Pancreas (tissue), 10 donors: Measurements from ENCODE around the gene KDM4D. TPM values are rescaled to one million over a fixed set of nuclear protein-coding genes. Genes with fewer than 3 reads are reported as not detected.
"Not testable (repeated sequence)": the region's sequence is repeated elsewhere in the genome, so short reads cannot be mapped to it uniquely, and the experiment has no call there.

Experiments
- ATAC-seq, 4 donors: fragments of 200-7000 bp; cut with Tn5 transposase; one replicate each; pipeline versions ENCODE4 v1.8.0 to v1.9.1; 2020; ENCODE audit warnings: mild to moderate bottlenecking in 4 of 4, moderate library complexity in 4 of 4
- DNase-seq, 6 donors: peaks; one replicate each; pipeline ENCODE4 v3.0.0-alpha.2; 2020
- FAIRE-seq: peaks from 2 replicates; lab custom pipeline; 2012; peaks lifted over from hg19 to GRCh38; lab: Jason Lieb, UNC
- H3K27ac ChIP-seq, 4 donors: fragments of 200-600 bp; sonication (generic); 1 replicate in 3 of 4; 2 replicates in 1 of 4; pipeline versions ENCODE4 v1.5.0 to v1.8.0; 2020
- H3K27me3 ChIP-seq, 4 donors: fragments of 200-600 bp; one replicate each; pipeline ENCODE4 v1.8.0; 2021
- H3K36me3 ChIP-seq, 3 donors: fragments of 200-600 bp; sonication (generic) in 1 of 3; one replicate each; pipeline versions ENCODE4 v1.5.0 to v1.8.0; 2020 to 2021
- H3K4me1 ChIP-seq, 3 donors: fragments of 200-600 bp; one replicate each; pipeline ENCODE4 v1.8.0; 2021
- H3K4me3 ChIP-seq, 4 donors: fragments of 200-600 bp; sonication (generic) in 2 of 4; one replicate each; pipeline versions ENCODE4 v1.5.0 to v1.8.0; 2020 to 2021
- H3K9me3 ChIP-seq, 4 donors: fragments of 200-600 bp; one replicate each; pipeline ENCODE4 v1.8.0; 2021
- WGBS, 2 donors: extraction: QIAGEN DNeasy Blood & Tissue Kit; methylation state at CpG; one replicate each; pipeline ENCODE4 v1.1.7; 2013; 5-methylcytosine and 5-hydroxymethylcytosine counted together
- intact Hi-C, 3 donors: fragments of 100-400 bp; cut with DNase I; formaldehyde crosslinking; loops; one replicate each; pipeline versions ENCODE4 v1.11.1 to v1.14.2; 2022
- polyA plus RNA-seq, 2 donors: library from polyadenylated mRNA; stranded (reverse); fragments of 200-250 nt; gene quantifications; one replicate each; pipeline ENCODE4 v1.2.3, GENCODE V29; 2013
- total RNA-seq, 6 donors: library from RNA; stranded (reverse); fragmentation: NEBNext Ultra II Directional in 4 of 6; extraction: Animal tissue kit (Norgen Biotek cat#: 25700) in 4 of 6; gene quantifications; one replicate each; pipeline versions ENCODE4 v1.2.1 to v1.2.4, GENCODE V29; 2021 to 2023
- TF ChIP-seq, protein P1 (sequence below), 4 donors: fragments of 200-600 bp; sonication (generic) in 3 of 4; IDR thresholded peaks; one replicate each; pipeline versions ENCODE4 v1.5.0 to v1.8.0; 2021; ENCODE audit warnings: antibody characterized with exemption in 4 of 4
- donor health status: healthy with polysubstance abuse.
- donor health status: DM: no; HTN: no; CAD: no; lungs with moderate emphysema.
- donor health status: DM: no; HTN: no; CAD: no.
- donor health status: control.
- donor health status: control.
- donor health status: Bipolar disorder and iron deficiency.
- donor health status: DM: yes; HTN: yes; CAD: no.
- donor health status: DM: no; HTN: no; CAD: no.
- donor health status: DM: no; HTN: no; CAD: no.
- donor health status: DM: yes; HTN: yes; CAD: no.

Gene KDM4D
- total and polyA plus RNA-seq, 8 donors: 0.14 to 0.49 (median 0.28) TPM

GRCh38 chr11:95024958-95025357 lies 51.4 kb downstream of the KDM4D start, which contains the start of gene KDM4E:
Gene KDM4E, plus strand, starts transcription at chr11:95025258. Its CDS starts 300 bp downstream, at chr11:95025558.
- no peak for FAIRE-seq

DNA sequence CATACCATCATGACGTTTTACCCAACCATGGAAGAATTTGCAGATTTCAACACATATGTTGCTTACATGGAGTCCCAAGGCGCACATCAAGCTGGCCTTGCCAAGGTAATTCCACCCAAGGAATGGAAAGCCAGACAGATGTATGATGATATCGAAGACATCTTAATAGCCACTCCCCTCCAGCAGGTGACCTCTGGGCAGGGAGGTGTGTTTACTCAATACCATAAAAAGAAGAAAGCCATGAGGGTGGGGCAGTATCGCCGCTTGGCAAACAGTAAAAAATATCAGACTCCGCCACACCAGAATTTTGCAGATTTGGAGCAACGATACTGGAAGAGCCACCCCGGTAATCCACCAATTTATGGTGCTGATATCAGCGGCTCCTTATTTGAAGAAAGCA lies 52.1 kb downstream of the KDM4D start:
- FAIRE-seq, H3K4me1 ChIP-seq, H3K27ac ChIP-seq, H3K27me3 ChIP-seq, intact Hi-C loops, H3K36me3 ChIP-seq, H3K4me3 ChIP-seq, DNase-seq, H3K9me3 ChIP-seq, ATAC-seq: not testable (repeated sequence)
- 91 to 96% methylated on average over 6 to 8 of the region's 9 CpGs for WGBS, 2 donors

More at GRCh38 chr11:95024958-95025357, 51.4 kb downstream of the KDM4D start, which contains the start of gene KDM4E:
- intact Hi-C loops: no loop called here
- TF ChIP-seq, protein P1, sequence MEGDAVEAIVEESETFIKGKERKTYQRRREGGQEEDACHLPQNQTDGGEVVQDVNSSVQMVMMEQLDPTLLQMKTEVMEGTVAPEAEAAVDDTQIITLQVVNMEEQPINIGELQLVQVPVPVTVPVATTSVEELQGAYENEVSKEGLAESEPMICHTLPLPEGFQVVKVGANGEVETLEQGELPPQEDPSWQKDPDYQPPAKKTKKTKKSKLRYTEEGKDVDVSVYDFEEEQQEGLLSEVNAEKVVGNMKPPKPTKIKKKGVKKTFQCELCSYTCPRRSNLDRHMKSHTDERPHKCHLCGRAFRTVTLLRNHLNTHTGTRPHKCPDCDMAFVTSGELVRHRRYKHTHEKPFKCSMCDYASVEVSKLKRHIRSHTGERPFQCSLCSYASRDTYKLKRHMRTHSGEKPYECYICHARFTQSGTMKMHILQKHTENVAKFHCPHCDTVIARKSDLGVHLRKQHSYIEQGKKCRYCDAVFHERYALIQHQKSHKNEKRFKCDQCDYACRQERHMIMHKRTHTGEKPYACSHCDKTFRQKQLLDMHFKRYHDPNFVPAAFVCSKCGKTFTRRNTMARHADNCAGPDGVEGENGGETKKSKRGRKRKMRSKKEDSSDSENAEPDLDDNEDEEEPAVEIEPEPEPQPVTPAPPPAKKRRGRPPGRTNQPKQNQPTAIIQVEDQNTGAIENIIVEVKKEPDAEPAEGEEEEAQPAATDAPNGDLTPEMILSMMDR (IDR thresholded peaks at IDR 0.05): no peak
- no peaks in the 10 kb centered on the region for H3K27me3 ChIP-seq
- no peak within 1 kb of the TSS for H3K27ac ChIP-seq
- no peak for ATAC-seq
- 81 to 90% methylated on average over 1 of the region's 1 CpG for WGBS, 2 donors
- no peaks in the 10 kb centered on the region for H3K4me1 ChIP-seq
- no peak within 1 kb of the TSS for H3K4me3 ChIP-seq
- no peak for DNase-seq
- no peaks in the 10 kb centered on the region for H3K36me3 ChIP-seq
- no peaks in the 10 kb centered on the region for H3K9me3 ChIP-seq

DNA sequence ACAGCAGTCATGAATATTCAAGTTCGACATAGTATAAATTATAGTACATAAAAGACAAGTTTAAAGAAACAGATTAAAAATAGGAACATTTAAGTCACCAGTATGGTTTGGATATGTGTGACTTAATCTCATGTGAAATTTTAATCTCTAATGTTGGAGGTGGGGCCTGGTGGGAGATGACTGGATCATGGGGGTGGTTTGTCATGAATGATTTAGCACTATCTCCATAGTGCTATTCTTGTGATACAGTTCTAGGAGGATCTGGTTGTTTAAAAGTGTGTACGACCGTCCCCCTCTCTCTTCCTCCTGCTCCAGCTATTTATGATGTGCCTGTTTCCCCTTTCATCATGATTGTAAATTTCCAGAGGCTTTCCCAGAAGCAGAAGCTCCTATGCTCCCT lies 54.8 kb downstream of the KDM4D start:
- H3K4me3 ChIP-seq: no peak overlapping the region
- TF ChIP-seq, protein P1 (IDR thresholded peaks at IDR 0.05): no peak
- no peaks in the 10 kb centered on the region for H3K27me3 ChIP-seq
- no peak for FAIRE-seq
- no peaks in the 10 kb centered on the region for H3K9me3 ChIP-seq
- 79 to 89% methylated on average over 3 of the region's 3 CpGs for WGBS, 2 donors
- H3K27ac ChIP-seq: no peak overlapping the region
- no peak for DNase-seq
- ATAC-seq: no peak
- H3K4me1 ChIP-seq: no peaks in the 10 kb centered on the region
- intact Hi-C loops: no loop called here
- no peaks in the 10 kb centered on the region for H3K36me3 ChIP-seq

- FAIRE-seq: no peak
- intact Hi-C loops: no loop called here
- H3K4me1 ChIP-seq: no peaks in the 10 kb centered on the region
- H3K36me3 ChIP-seq: no peaks in the 10 kb centered on the region
- 73 to 92% methylated on average over 1 of the region's 1 CpG for WGBS, 2 donors
- no peak for DNase-seq
- no peak for ATAC-seq
- H3K4me3 ChIP-seq: no peak overlapping the region
- H3K27me3 ChIP-seq: no peaks in the 10 kb centered on the region
- TF ChIP-seq, protein P1 (IDR thresholded peaks at IDR 0.05): no peak
- no peaks in the 10 kb centered on the region for H3K9me3 ChIP-seq
- no peak overlapping the region for H3K27ac ChIP-seq
Measured at GRCh38 chr11:95033051-95033450, 59.5 kb downstream of the KDM4D start.

DNA sequence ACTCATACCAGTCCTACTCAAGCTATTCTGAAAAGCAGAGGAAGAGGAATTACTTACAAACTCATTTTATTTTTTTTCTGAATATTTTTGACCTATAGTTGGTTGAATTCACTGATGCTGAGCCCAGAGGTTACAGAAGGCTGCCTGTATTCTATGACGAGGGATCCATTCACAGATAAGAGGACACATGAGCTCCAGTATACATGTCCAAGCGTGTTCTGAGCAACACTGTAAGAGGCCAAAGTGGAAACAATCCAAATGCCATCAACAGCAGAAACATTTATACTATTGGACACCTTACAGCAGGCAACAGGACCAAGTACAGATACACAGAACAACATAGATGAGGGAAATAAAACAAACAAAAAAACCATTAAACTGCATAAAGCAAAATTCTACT lies 61.8 kb downstream of the KDM4D start:
- Histone ChIP-seq H3K4me1 (no peaks in the 10 kb centered on the region), H3K27me3 (no peaks in the 10 kb centered on the region), H3K4me3 (no peak overlapping the region), H3K27ac (no peak overlapping the region), H3K36me3 (no peaks in the 10 kb centered on the region), H3K9me3 (no peaks in the 10 kb centered on the region)
- FAIRE-seq (no peak), DNase-seq (no peak), ATAC-seq (no peak)
- intact Hi-C loops: no loop called here
- WGBS, 2 donors: 78 to 91% methylated on average over 2 of the region's 2 CpGs
- TF ChIP-seq, protein P1 (IDR thresholded peaks at IDR 0.05): no peak

DNA sequence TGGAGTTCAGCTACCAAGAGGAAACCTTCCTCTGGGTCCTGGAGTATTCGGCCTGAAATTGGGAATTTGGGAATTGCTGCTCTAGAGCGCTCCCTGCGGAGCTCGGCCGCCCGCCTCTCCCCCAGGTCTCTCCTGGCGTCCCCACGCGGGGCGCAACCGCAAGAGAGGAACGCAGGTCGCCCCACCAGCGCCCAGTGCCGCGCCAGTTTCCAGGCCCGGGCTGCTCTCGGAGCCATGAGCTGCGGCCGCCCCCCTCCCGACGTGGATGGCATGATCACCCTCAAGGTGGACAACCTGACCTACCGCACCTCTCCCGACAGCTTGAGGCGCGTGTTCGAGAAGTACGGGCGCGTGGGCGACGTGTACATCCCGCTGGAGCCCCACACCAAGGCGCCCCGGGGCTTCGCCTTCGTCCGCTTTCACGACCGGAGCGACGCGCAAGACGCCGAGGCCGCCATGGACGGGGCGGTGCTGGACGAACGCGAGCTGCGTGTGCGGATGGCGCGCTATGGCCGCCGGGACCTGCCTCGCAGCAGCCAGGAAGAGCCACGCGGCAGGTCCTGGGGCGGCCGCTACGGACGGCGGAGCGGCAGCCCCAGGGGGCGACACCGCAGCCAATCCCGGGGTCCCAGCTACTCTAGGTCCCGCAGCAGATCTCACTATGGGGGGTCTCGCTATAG lies 64.0 kb downstream of the KDM4D start:
- FAIRE-seq, H3K27ac ChIP-seq, H3K4me1 ChIP-seq, H3K27me3 ChIP-seq, intact Hi-C loops, H3K9me3 ChIP-seq, H3K36me3 ChIP-seq: not testable (repeated sequence)
- DNase-seq (peak in 1 of 6 donors; percentile 29), ATAC-seq (peak; percentile 38 to 90 (median 66))
- 12 to 18% methylated on average over 64 to 71 of the region's 71 CpGs for WGBS, 2 donors
- peak overlapping the region; percentile 10 to 31 (median 24) for H3K4me3 ChIP-seq
